ENCODE measurements around the gene BORCS8. TPM values are rescaled to one million over a fixed set of nuclear protein-coding genes. Genes with fewer than 3 reads are reported as not detected.
A peak's percentile ranks its signal among the peaks of the same experiment; 100 is the strongest.

Gene BORCS8
- total and polyA plus RNA-seq, 7 experiments from 2014 or later: 21.9 to 48.2 (median 28.1) TPM

DNA sequence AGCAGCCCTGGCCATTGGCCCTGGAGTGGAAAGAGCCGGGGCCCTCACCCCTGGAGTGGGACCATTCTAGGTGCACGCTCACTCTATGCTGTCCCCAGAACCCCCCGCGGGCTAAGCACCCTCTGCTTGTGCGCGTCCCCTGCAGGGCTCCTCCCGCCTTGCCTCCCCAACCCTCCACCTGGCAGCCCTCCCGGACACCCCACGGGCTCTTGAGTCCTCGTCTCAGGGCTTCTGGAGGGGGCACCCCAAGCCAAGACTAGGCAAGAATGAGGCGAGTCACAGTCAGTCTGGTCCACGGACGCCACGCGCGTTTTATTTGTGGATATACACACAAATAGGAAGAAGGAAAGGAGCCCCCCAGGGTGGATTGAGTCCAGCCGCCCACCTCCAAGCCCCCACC, 46.7 kb downstream of the BORCS8 start:
- Mint-ChIP-seq H3K4me1 (no peaks in the 10 kb centered on the region), H3K9me3 (no peaks in the 10 kb centered on the region), H3K27ac (peak overlapping the region in 1 of 9 donors; percentile 33), H3K27me3 (no peaks in the 10 kb centered on the region), H3K4me3 (no peak overlapping the region), H3K36me3 (peaks cover 0 to 12% (median 0%) of the 10 kb centered on the region in 5 donors)
- Histone ChIP-seq H3K27ac (ENCODE audit: low read depth, low read length) (no peak overlapping the region), H3K9me3 (ENCODE audit: control insufficient read depth in 2 of 3, low read length in 3 of 3) (no peaks in the 10 kb centered on the region), H3K36me3 (ENCODE audit: control insufficient read depth in 2 of 3, insufficient read depth in 3 of 3, low read length in 3 of 3) (peaks cover 0 to 28% (median 0%) of the 10 kb centered on the region in 3 experiments), H3K27me3 (ENCODE audit: control insufficient read depth in 2 of 2, insufficient read depth in 2 of 2, low read length in 2 of 2) (no peaks in the 10 kb centered on the region), H3K4me3 (ENCODE audit: low read length) (no peak overlapping the region), H3K4me1 (ENCODE audit: control insufficient read depth in 2 of 2, insufficient read depth in 2 of 2, low read length in 2 of 2) (no peaks in the 10 kb centered on the region)
- DNase-seq (no peak), ATAC-seq (no peak)
- intact Hi-C loops (cut with micrococcal nuclease): loop anchor here in 1 of 2 donors (5.0 kb wide), 1 partner anchor 262 kb away; the partner anchor contains the start of gene GATAD2A
- ChIA-PET POLR2A (no interaction called here), CTCF (interaction anchor here (1.0 to 1.5 kb wide), 5 partner anchors 10 to 345 kb away, joined by 3 to 7 read pairs (median 3); no protein-coding TSS in a partner anchor)

DNA sequence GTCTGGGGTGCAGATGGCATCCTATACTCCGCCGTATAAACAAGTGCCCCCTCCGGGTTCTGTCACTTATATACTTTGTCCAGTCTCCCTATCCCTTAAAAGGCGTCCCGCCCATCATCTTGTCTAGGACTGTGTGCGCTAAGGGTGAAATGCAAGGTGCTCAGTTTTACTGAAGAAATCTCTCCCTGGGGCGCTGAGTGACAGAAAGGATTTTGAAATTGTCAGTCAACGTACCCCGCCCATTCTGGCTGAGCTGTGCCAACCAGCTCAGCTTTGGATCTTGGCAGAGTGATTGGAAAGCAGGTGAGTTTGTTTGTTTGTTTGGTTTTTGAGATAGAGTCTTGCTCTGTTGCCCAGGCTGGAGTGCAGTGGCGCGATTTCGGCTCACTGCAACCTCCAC, 49.6 kb downstream of the BORCS8 start:
- H3K4me3 ChIP-seq (ENCODE audit: low read length): no peak overlapping the region
- Mint-ChIP-seq H3K9me3 (peaks cover 0 to 2% (median 0%) of the 10 kb centered on the region in 11 donors), H3K4me1 (peaks cover 13 to 24% (median 17%) of the 10 kb centered on the region in 7 donors), H3K27me3 (no peaks in the 10 kb centered on the region), H3K4me3 (no peak overlapping the region), H3K27ac (no peak overlapping the region), H3K36me3 (peaks cover 0 to 1% (median 0%) of the 10 kb centered on the region in 5 donors)
- peaks cover 8 to 9% of the 10 kb centered on the region in 2 donors for H3K4me1 ChIP-seq (ENCODE audit: control insufficient read depth in 2 of 2, insufficient read depth in 2 of 2, low read length in 2 of 2)
- no peaks in the 10 kb centered on the region for H3K27me3 ChIP-seq (ENCODE audit: control insufficient read depth in 2 of 2, insufficient read depth in 2 of 2, low read length in 2 of 2)
- no peak for DNase-seq
- peaks cover 0 to 10% (median 0%) of the 10 kb centered on the region in 3 experiments for H3K36me3 ChIP-seq (ENCODE audit: control insufficient read depth in 2 of 3, insufficient read depth in 3 of 3, low read length in 3 of 3)
- ChIA-PET CTCF (interaction anchor here (1.1 kb wide), 1 partner anchor 90 kb away, joined by 6 read pairs; no protein-coding TSS in a partner anchor), POLR2A (interaction anchor here (0.6 to 1.4 kb wide), 2 partner anchors 46 to 223 kb away, joined by 3 read pairs; no protein-coding TSS in a partner anchor)
- no peak for ATAC-seq
- intact Hi-C loops (cut with micrococcal nuclease): no loop called here
- no peak overlapping the region for H3K27ac ChIP-seq (ENCODE audit: low read depth, low read length)
- no peaks in the 10 kb centered on the region for H3K9me3 ChIP-seq (ENCODE audit: control insufficient read depth in 2 of 3, low read length in 3 of 3)

- H3K4me3 ChIP-seq (ENCODE audit: low read length): no peak overlapping the region
- peaks cover 8 to 9% of the 10 kb centered on the region in 2 donors for H3K4me1 ChIP-seq (ENCODE audit: control insufficient read depth in 2 of 2, insufficient read depth in 2 of 2, low read length in 2 of 2)
- no peak overlapping the region for H3K4me3 Mint-ChIP-seq
- ChIA-PET CTCF (interaction anchor here (0.6 to 1.3 kb wide), 5 partner anchors 51 to 350 kb away, joined by 3 to 10 read pairs (median 4); no protein-coding TSS in a partner anchor), POLR2A (interaction anchor here (1.0 kb wide), 1 partner anchor 86 kb away, joined by 3 read pairs; no protein-coding TSS in a partner anchor)
- no peaks in the 10 kb centered on the region for H3K27me3 ChIP-seq (ENCODE audit: control insufficient read depth in 2 of 2, insufficient read depth in 2 of 2, low read length in 2 of 2)
- no peaks in the 10 kb centered on the region for H3K36me3 ChIP-seq (ENCODE audit: control insufficient read depth in 2 of 3, insufficient read depth in 3 of 3, low read length in 3 of 3)
- peaks cover 0 to 2% (median 0%) of the 10 kb centered on the region in 11 donors for H3K9me3 Mint-ChIP-seq
- H3K4me1 Mint-ChIP-seq: peaks cover 17 to 32% (median 25%) of the 10 kb centered on the region in 7 donors
- intact Hi-C loops (cut with micrococcal nuclease): no loop called here
- no peaks in the 10 kb centered on the region for H3K27me3 Mint-ChIP-seq
- no peak for DNase-seq
- no peaks in the 10 kb centered on the region for H3K9me3 ChIP-seq (ENCODE audit: control insufficient read depth in 2 of 3, low read length in 3 of 3)
- ATAC-seq: no peak
- no peak overlapping the region for H3K27ac ChIP-seq (ENCODE audit: low read depth, low read length)
- no peaks in the 10 kb centered on the region for H3K36me3 Mint-ChIP-seq
- no peak overlapping the region for H3K27ac Mint-ChIP-seq
Measured at GRCh38 chr19:19140476-19140875, 51.5 kb downstream of the BORCS8 start.

GRCh38 chr19:19139876-19140229, 52.1 kb downstream of the BORCS8 start:
- intact Hi-C loops (cut with micrococcal nuclease): loop anchor here (1.0 to 5.0 kb wide), 5 partner anchors 32 to 637 kb away; partner anchors contain the start of genes ELL (in 2 of the 2) and MEF2B (in 1 of the 2)
- Histone ChIP-seq H3K27me3 (ENCODE audit: control insufficient read depth in 2 of 2, insufficient read depth in 2 of 2, low read length in 2 of 2) (no peaks in the 10 kb centered on the region), H3K9me3 (ENCODE audit: control insufficient read depth in 2 of 3, low read length in 3 of 3) (no peaks in the 10 kb centered on the region), H3K27ac (ENCODE audit: low read depth, low read length) (no peak overlapping the region), H3K4me3 (ENCODE audit: low read length) (no peak overlapping the region), H3K36me3 (ENCODE audit: control insufficient read depth in 2 of 3, insufficient read depth in 3 of 3, low read length in 3 of 3) (no peaks in the 10 kb centered on the region), H3K4me1 (ENCODE audit: control insufficient read depth in 2 of 2, insufficient read depth in 2 of 2, low read length in 2 of 2) (peaks cover 8 to 9% of the 10 kb centered on the region in 2 donors)
- POLR2A ChIA-PET: interaction anchor here (1.0 kb wide), 1 partner anchor 85 kb away, joined by 3 read pairs; no protein-coding TSS in a partner anchor
- peak overlapping the region in 4 of 9 donors; percentile 37 to 80 (median 56) for H3K27ac Mint-ChIP-seq
- peak overlapping the region in 2 of 10 donors; percentile 44 to 59 for H3K4me3 Mint-ChIP-seq
- no peak for DNase-seq
- CTCF ChIA-PET: interaction anchor here (1.3 kb wide), 1 partner anchor 85 kb away, joined by 10 read pairs; no protein-coding TSS in a partner anchor
- H3K27me3 Mint-ChIP-seq: no peaks in the 10 kb centered on the region
- peaks cover 0 to 2% (median 0%) of the 10 kb centered on the region in 11 donors for H3K9me3 Mint-ChIP-seq
- H3K36me3 Mint-ChIP-seq: peaks cover 0 to 3% (median 0%) of the 10 kb centered on the region in 5 donors
- H3K4me1 Mint-ChIP-seq: peaks cover 20 to 36% (median 29%) of the 10 kb centered on the region in 7 donors
- no peak for ATAC-seq

DNA sequence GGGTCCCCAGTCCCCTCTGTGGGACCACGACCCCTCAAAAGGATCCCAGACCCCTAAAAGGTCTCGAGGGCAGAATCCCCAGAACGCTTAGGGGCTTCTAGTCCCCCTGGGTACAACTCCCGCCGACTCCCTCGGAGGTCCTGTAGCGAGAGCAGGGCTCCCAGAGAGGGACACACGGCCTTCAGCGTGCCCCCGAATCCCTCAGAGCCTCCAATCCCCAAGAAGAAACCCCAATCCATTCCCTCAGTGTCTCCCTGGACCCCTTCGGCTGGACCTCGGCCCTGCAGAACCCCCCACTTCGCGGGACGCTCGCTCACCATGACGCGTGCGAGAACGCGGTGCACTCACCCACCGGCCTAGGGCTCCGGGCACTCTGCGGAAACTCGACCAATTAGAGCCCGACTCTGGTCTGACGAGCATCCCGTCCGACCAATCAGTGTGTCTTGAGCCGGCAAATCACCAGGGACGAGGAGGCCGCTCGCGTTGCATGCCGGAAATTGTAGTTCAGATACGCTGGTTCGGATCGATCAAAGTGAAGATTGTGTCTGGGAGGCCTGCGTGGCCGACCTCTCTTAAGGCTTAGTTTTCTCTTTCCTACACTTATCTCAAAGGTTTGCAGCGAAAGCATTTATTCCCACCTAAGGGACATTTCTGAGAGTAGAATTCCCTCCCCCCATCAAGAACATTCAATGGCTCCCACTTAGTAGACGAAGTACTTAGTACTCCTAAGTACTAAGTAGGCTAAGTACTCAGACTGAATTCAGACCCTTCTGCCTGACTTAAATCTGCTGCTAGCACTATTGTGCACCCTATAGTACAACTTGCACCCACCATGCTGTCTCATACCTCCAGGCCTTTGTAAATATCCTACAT, 53.6 kb downstream of the BORCS8 start, which contains the start of gene TMEM161A:
Gene TMEM161A, minus strand, starts transcription at position 370 of the 873 bp plus-strand sequence. Its CDS starts 50 bp downstream, at position 320.
- peak; percentile 100 for ATAC-seq
- H3K27ac ChIP-seq (ENCODE audit: low read depth, low read length): peak within 1 kb of the TSS; percentile 90
- H3K4me1 Mint-ChIP-seq: peaks cover 20 to 41% (median 29%) of the 10 kb centered on the region in 7 donors
- H3K27ac Mint-ChIP-seq: peak within 1 kb of the TSS; percentile 84 to 97 (median 94)
- peak within 1 kb of the TSS; percentile 84 for H3K4me3 ChIP-seq (ENCODE audit: low read length)
- H3K27me3 Mint-ChIP-seq: no peaks in the 10 kb centered on the region
- peaks cover 8 to 9% of the 10 kb centered on the region in 2 donors for H3K4me1 ChIP-seq (ENCODE audit: control insufficient read depth in 2 of 2, insufficient read depth in 2 of 2, low read length in 2 of 2)
- H3K4me3 Mint-ChIP-seq: peak within 1 kb of the TSS; percentile 83 to 100 (median 98)
- H3K36me3 Mint-ChIP-seq: peaks cover 0 to 7% (median 0%) of the 10 kb centered on the region in 5 donors
- peak; percentile 84 to 96 (median 93) for DNase-seq
- ChIA-PET POLR2A (interaction anchor here (0.6 kb wide), 1 partner anchor 206 kb away, joined by 3 read pairs; no protein-coding TSS in a partner anchor), CTCF (interaction anchor here (0.8 kb wide), 1 partner anchor 9 kb away, joined by 3 read pairs; no protein-coding TSS in a partner anchor)
- H3K9me3 ChIP-seq (ENCODE audit: control insufficient read depth in 2 of 3, low read length in 3 of 3): no peaks in the 10 kb centered on the region
- peaks cover 0 to 4% (median 0%) of the 10 kb centered on the region in 11 donors for H3K9me3 Mint-ChIP-seq
- intact Hi-C loops (cut with micrococcal nuclease): loop anchor here (1.0 to 5.0 kb wide), 11 partner anchors 34 to 639 kb away; partner anchors contain the start of genes BORCS8 (in 2 of the 2), ELL (in 2 of the 2), MAU2 (in 2 of the 2) and RFXANK (in 2 of the 2)
- no peaks in the 10 kb centered on the region for H3K27me3 ChIP-seq (ENCODE audit: control insufficient read depth in 2 of 2, insufficient read depth in 2 of 2, low read length in 2 of 2)
- no peaks in the 10 kb centered on the region for H3K36me3 ChIP-seq (ENCODE audit: control insufficient read depth in 2 of 3, insufficient read depth in 3 of 3, low read length in 3 of 3)
